Lower leg skin (tissue), 4 donors: ENCODE measurements around the gene PCED1B. TPM values are rescaled to one million over a fixed set of nuclear protein-coding genes. Genes with fewer than 3 reads are reported as not detected.

ENCODE experiments used
- DNase-seq, 2 donors: peaks; one replicate each; pipeline ENCODE4 v3.0.0-alpha.2; 2019; ENCODE audit warnings: low spot score in 2 of 2
- H3K4me3 ChIP-seq: fragments of 200-600 bp; sonication (generic); 2 replicates; pipeline ENCODE4 v1.5.1; 2017; ENCODE audit warnings: mild to moderate bottlenecking, low read depth; ENCODE audit not compliant: poor library complexity, severe bottlenecking
- CTCF ChIP-seq, 3 donors: fragments of 450-650 bp; IDR thresholded peaks; one replicate each; pipeline ENCODE4 v1.5.1; 2016; ENCODE audit warnings: antibody characterized with exemption in 3 of 3, mild to moderate bottlenecking in 3 of 3, moderate library complexity in 2 of 3
- POLR2A ChIP-seq, 2 donors: fragments of 450-650 bp; IDR thresholded peaks; one replicate each; pipeline ENCODE4 v1.6.1; 2016 to 2017; ENCODE audit warnings: antibody characterized with exemption in 2 of 2, mild to moderate bottlenecking in 1 of 2, moderate library complexity in 1 of 2
- WGBS, 2 donors: methylation state at CpG; one replicate each; pipeline ENCODE4 v1.1.5; 2018; 5-methylcytosine and 5-hydroxymethylcytosine counted together
- intact Hi-C: fragments of 100-400 bp; cut with DNase I; formaldehyde crosslinking; loops from one replicate; pipeline ENCODE4 v1.15.0; 2023; ENCODE audit warnings: low total_unique reads
- total RNA-seq, 4 donors: library from RNA; depleted of rRNA; stranded (reverse); fragments of >200 nt; gene quantifications; one replicate each; pipeline ENCODE4 v1.1.0, GENCODE V29; 2016

The PCED1B gene
- total RNA-seq, 4 donors from 2014 or later, result 0.23 to 3.0 (median 0.73) TPM

- intact Hi-C loops, result no loop called here
- 53 to 67% methylated on average over 7 of the region's 7 CpGs for WGBS, 2 donors
- DNase-seq, result no peak
- no peak for TF ChIP-seq POLR2A (IDR thresholded peaks at IDR 0.05)
- TF ChIP-seq CTCF (IDR thresholded peaks at IDR 0.05), result no peak
- no peak overlapping the region for H3K4me3 ChIP-seq
Observed at GRCh38 chr12:47082796-47083621, 3.6 kb downstream of the PCED1B start.

- intact Hi-C loops, result no loop called here
- WGBS, 2 donors, result 82 to 89% methylated on average over 1 of the region's 1 CpG
- TF ChIP-seq POLR2A (IDR thresholded peaks at IDR 0.05) (no peak), CTCF (IDR thresholded peaks at IDR 0.05) (no peak)
- H3K4me3 ChIP-seq, result no peak overlapping the region
- DNase-seq, result no peak
Observed at GRCh38 chr12:47084172-47084571, 4.8 kb downstream of the PCED1B start.

- no peak for DNase-seq
- TF ChIP-seq CTCF (IDR thresholded peaks at IDR 0.05) (no peak), POLR2A (IDR thresholded peaks at IDR 0.05) (no peak)
- intact Hi-C loops, result no loop called here
- no peak overlapping the region for H3K4me3 ChIP-seq
- WGBS, 2 donors, result 51 to 62% methylated on average over 6 of the region's 6 CpGs
Observed at GRCh38 chr12:47085815-47086252, 6.4 kb downstream of the PCED1B start.

GRCh38 chr12:47087088-47087688, 7.8 kb downstream of the PCED1B start:
- no peak overlapping the region for H3K4me3 ChIP-seq
- WGBS, 2 donors, result 69% methylated on average over 2 of the region's 2 CpGs
- intact Hi-C loops, result no loop called here
- DNase-seq, result no peak
- TF ChIP-seq POLR2A (IDR thresholded peaks at IDR 0.05), result no peak

- no peak overlapping the region for H3K4me3 ChIP-seq
- intact Hi-C loops, result no loop called here
- WGBS, 2 donors, result 35 to 45% methylated on average over 7 of the region's 7 CpGs
- TF ChIP-seq CTCF (IDR thresholded peaks at IDR 0.05), result no peak
- no peak for TF ChIP-seq POLR2A (IDR thresholded peaks at IDR 0.05)
- DNase-seq, result no peak
Observed at GRCh38 chr12:47088021-47088944, 8.9 kb downstream of the PCED1B start.

GRCh38 chr12:47091009-47091408, 11.6 kb downstream of the PCED1B start:
- H3K4me3 ChIP-seq, result no peak overlapping the region
- no peak for DNase-seq
- no peak for TF ChIP-seq POLR2A (IDR thresholded peaks at IDR 0.05)
- no peak for TF ChIP-seq CTCF (IDR thresholded peaks at IDR 0.05)
- intact Hi-C loops, result no loop called here
- WGBS, 2 donors, result 84 to 93% methylated on average over 2 of the region's 2 CpGs
